Gastroesophageal sphincter (tissue), 4 donors: ENCODE results near the gene PLCG1. TPM values are rescaled to one million over a fixed set of nuclear protein-coding genes. Genes with fewer than 3 reads are reported as not detected.

ENCODE experiments used
- ATAC-seq: fragments of 150-250 bp; one replicate; pipeline ENCODE4 v1.9.1; 2016; ENCODE audit warnings: mild to moderate bottlenecking, moderate library complexity
- H3K27ac ChIP-seq, 4 donors: fragments of 200-600 bp; sonication (generic) in 3 of 4; 1 replicate in 3 of 4; 2 replicates in 1 of 4; pipeline ENCODE4 v1.5.1; 2016 to 2019
- H3K27me3 ChIP-seq: fragments of 200-600 bp; sonication (generic); one replicate; pipeline ENCODE4 v1.5.1; 2019
- H3K36me3 ChIP-seq, 2 donors: fragments of 200-600 bp; sonication (generic); one replicate each; pipeline ENCODE4 v1.5.1; 2019; ENCODE audit warnings: control low read depth in 1 of 2
- H3K4me1 ChIP-seq, 3 donors: fragments of 200-600 bp; sonication (generic); 1 replicate in 2 of 3; 2 replicates in 1 of 3; pipeline ENCODE4 v1.5.1; 2016 to 2019; ENCODE audit warnings: control low read depth in 2 of 3
- H3K4me3 ChIP-seq, 2 donors: fragments of 200-600 bp; sonication (generic); one replicate each; pipeline ENCODE4 v1.5.1; 2019; ENCODE audit warnings: mild to moderate bottlenecking in 1 of 2, moderate library complexity in 1 of 2
- H3K9me3 ChIP-seq, 3 donors: fragments of 200-600 bp; sonication (generic); one replicate each; pipeline ENCODE4 v1.5.1; 2017 to 2019; ENCODE audit warnings: control low read depth in 2 of 3
- EP300 ChIP-seq: sonication (generic); formaldehyde crosslinking; IDR thresholded peaks from one replicate; pipeline ENCODE4 v1.6.1; 2017; ENCODE audit warnings: antibody characterized with exemption, mild to moderate bottlenecking
- POLR2A ChIP-seq, 2 donors: fragments of 450-650 bp; IDR thresholded peaks; one replicate each; pipeline ENCODE4 v1.6.1; 2017; ENCODE audit warnings: antibody characterized with exemption in 2 of 2, mild to moderate bottlenecking in 2 of 2, moderate library complexity in 1 of 2
- POLR2AphosphoS5 ChIP-seq: sonication (generic); formaldehyde crosslinking; IDR thresholded peaks from one replicate; pipeline ENCODE4 v1.6.1; 2017; ENCODE audit warnings: antibody characterized with exemption
- WGBS, 2 donors: methylation state at CpG; one replicate each; pipeline ENCODE4 v1.1.5; 2018; ENCODE audit warnings: low coverage in 1 of 2; 5-methylcytosine and 5-hydroxymethylcytosine counted together
- total RNA-seq, 4 donors: library from RNA; depleted of rRNA; stranded (reverse); fragments of >200 nt; gene quantifications; one replicate each; pipeline ENCODE4 v1.1.0, GENCODE V29; 2016
- TF ChIP-seq, protein P1 (sequence below), 4 experiments: fragments of 200-600 bp in 2 of 4; fragments of 450-650 bp in 2 of 4; sonication (generic) in 1 of 4; IDR thresholded peaks; one replicate each; pipeline ENCODE4 v1.5.1; 2017 to 2019; ENCODE audit warnings: antibody characterized with exemption in 4 of 4, mild to moderate bottlenecking in 2 of 4, moderate library complexity in 2 of 4

Gene PLCG1
- total RNA-seq, 4 donors from 2014 or later = 42.3 to 173 (median 94.7) TPM

DNA sequence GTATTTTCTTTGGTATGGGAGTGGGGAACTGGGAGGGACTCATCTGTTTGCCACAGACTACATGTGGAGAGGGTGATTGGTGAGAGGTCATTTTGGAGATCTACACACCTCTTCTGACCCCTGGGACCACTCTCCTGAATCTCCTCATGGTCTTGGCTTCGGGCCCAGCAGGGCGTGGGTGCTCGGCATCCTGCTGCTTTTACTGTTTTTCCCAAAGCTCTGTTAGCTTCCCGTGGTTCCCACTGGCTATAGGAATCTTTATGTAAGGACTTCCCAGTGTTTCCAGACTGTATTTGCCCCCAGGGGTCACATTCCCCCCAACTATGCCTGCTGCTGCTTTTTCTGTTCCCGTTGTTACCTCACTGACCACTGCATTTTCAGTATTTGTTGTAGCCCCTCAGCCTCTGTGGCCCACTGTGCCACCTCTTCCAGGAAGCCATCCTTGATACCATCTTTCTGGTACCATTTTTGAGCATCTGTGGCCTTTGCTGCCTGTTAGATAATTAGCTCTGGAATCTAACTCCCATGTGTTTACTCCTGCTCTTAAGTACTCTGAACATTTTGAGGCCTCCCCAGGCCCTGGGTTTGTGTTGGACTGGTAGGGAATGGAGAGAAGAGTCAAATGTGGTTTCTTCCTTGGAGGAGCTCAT lies 14.9 kb downstream of the PLCG1 start:
- H3K27me3 ChIP-seq = no peaks in the 10 kb centered on the region
- H3K4me1 ChIP-seq = peaks cover 0 to 99% (median 42%) of the 10 kb centered on the region in 3 donors
- 22 to 42% methylated on average over 4 of the region's 5 CpGs for WGBS, 2 donors
- H3K9me3 ChIP-seq = no peaks in the 10 kb centered on the region
- no peaks in the 10 kb centered on the region for H3K36me3 ChIP-seq
- peak overlapping the region in 3 of 4 donors; percentile 26 to 46 (median 39) for H3K27ac ChIP-seq
- TF ChIP-seq POLR2A (IDR thresholded peaks at IDR 0.05) (no peak), EP300 (no peak), POLR2AphosphoS5 (no peak)
- TF ChIP-seq, protein P1, sequence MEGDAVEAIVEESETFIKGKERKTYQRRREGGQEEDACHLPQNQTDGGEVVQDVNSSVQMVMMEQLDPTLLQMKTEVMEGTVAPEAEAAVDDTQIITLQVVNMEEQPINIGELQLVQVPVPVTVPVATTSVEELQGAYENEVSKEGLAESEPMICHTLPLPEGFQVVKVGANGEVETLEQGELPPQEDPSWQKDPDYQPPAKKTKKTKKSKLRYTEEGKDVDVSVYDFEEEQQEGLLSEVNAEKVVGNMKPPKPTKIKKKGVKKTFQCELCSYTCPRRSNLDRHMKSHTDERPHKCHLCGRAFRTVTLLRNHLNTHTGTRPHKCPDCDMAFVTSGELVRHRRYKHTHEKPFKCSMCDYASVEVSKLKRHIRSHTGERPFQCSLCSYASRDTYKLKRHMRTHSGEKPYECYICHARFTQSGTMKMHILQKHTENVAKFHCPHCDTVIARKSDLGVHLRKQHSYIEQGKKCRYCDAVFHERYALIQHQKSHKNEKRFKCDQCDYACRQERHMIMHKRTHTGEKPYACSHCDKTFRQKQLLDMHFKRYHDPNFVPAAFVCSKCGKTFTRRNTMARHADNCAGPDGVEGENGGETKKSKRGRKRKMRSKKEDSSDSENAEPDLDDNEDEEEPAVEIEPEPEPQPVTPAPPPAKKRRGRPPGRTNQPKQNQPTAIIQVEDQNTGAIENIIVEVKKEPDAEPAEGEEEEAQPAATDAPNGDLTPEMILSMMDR (IDR thresholded peaks at IDR 0.05) = no peak
- no peak for ATAC-seq
- no peak overlapping the region for H3K4me3 ChIP-seq

DNA sequence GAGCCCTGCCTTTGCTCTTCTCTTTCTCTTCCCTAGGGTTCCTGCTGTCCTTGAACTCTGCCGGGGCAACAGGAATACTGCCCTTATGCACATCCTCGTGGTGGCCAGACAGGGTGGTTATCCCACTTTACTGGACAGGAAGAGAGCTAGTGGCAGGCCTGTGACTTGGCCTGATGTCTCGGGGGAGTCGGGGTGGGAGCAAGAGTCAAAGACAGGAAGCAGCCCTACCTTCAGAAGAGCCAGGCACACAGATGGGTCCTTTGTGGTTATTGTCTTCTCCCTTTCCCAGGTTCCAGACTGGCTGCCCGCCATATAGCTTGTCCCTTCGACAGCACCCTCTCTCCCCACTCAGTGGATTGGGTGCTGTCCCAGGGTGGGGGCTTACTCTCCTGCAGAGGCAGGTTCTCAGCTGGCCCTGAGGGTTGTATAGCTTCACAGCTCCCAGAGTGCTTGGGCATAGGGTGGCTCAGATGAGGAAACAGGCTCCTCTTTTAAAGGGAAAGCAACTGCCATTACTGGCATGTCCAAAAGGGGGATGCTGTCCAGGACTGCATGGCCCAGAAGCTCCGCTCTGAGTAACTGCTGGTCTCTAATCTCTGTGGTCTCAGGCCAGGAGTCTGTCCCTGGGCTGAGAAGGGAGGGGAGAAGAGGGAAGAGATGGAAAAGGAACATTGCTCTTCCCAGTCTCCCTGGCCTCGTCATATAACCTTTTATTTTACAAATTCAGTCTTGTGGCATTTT lies 17.3 kb downstream of the PLCG1 start:
- Histone ChIP-seq H3K36me3 (peaks cover 0 to 2% of the 10 kb centered on the region in 2 donors), H3K27ac (peak overlapping the region in 1 of 4 donors; percentile 0), H3K9me3 (no peaks in the 10 kb centered on the region), H3K4me3 (no peak overlapping the region), H3K27me3 (no peaks in the 10 kb centered on the region), H3K4me1 (peaks cover 0 to 93% (median 31%) of the 10 kb centered on the region in 3 donors)
- WGBS, 2 donors = 60% methylated on average over 6 of the region's 8 CpGs; no CpG with 5 or more reads in 1 of the 2 donors
- ATAC-seq = peak; percentile 30
- TF ChIP-seq, protein P1 (IDR thresholded peaks at IDR 0.05) = peak in 1 of 4 experiments; percentile 10
- no peak for TF ChIP-seq POLR2A (IDR thresholded peaks at IDR 0.05)

DNA sequence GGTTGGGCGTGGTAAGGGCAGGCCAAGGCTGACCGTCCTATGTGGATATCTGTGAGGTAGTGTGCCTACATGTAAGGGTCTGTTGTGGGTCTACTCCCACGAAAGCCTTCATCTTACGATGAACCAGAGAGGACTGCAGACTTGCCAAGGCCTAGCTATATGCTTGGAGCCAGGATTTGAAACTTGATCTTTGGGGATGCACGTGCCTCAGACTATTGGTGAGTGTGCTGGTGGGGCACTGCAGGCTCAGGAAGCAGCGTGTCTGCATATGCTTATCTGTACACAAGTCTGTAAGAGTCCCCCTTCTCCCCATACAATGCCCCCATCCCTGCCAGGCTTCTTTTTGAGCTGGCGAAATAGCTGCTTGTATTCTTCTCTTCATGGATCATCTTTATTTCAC lies 17.9 kb downstream of the PLCG1 start:
- no peaks in the 10 kb centered on the region for H3K27me3 ChIP-seq
- no peak for ATAC-seq
- H3K27ac ChIP-seq = no peak overlapping the region
- no peaks in the 10 kb centered on the region for H3K9me3 ChIP-seq
- H3K36me3 ChIP-seq = peaks cover 0 to 8% of the 10 kb centered on the region in 2 donors
- no peak for TF ChIP-seq POLR2A (IDR thresholded peaks at IDR 0.05)
- TF ChIP-seq, protein P1 (IDR thresholded peaks at IDR 0.05) = no peak
- TF ChIP-seq EP300 = no peak
- no peak for TF ChIP-seq POLR2AphosphoS5
- H3K4me3 ChIP-seq = no peak overlapping the region
- H3K4me1 ChIP-seq = peaks cover 0 to 93% (median 25%) of the 10 kb centered on the region in 3 donors
- WGBS, 2 donors = 61 to 69% methylated on average over 2 to 6 of the region's 7 CpGs

DNA sequence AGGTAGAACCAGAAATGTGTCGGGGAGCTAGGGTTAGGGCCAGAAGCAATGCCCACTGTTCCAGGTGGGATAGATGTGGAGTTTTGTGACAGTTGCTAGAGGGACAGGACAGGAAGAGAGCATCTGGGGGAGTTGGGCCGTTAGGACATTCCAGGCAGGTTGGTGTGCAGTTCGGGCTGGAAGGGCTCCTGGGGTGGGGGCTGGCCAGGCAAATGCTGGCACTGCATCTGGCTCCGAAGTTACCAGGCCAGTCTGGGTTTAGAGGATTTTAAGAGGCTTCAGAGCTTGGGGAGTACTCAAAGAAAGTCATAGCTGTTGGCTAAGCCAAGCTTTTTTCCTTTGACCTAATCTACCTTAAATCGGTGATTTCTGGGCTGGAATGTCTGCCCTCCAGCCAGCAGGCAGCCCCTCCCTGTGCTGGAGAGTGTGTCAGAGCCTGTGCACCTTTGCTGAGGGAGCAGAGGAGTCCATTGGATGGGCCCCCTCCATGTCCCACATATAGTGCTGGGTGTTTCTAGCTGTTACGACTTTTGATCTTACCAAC lies 20.8 kb downstream of the PLCG1 start:
- Histone ChIP-seq H3K4me1 (peaks cover 0 to 78% (median 12%) of the 10 kb centered on the region in 3 donors), H3K27ac (peak overlapping the region in 1 of 4 donors; percentile 1), H3K4me3 (no peak overlapping the region), H3K9me3 (no peaks in the 10 kb centered on the region), H3K36me3 (peaks cover 0 to 35% of the 10 kb centered on the region in 2 donors), H3K27me3 (no peaks in the 10 kb centered on the region)
- WGBS, 2 donors = 71 to 74% methylated on average over 4 of the region's 6 CpGs
- no peak for ATAC-seq
- TF ChIP-seq, protein P1 (IDR thresholded peaks at IDR 0.05) = no peak
- TF ChIP-seq POLR2A (IDR thresholded peaks at IDR 0.05) (no peak), EP300 (no peak), POLR2AphosphoS5 (no peak)
